Measurements from ENCODE around the gene BCAS1. TPM values are rescaled to one million over a fixed set of nuclear protein-coding genes. Genes with fewer than 3 reads are reported as not detected.

Gene BCAS1
- total RNA-seq, 1 experiment from 2014 or later, result 0.16 TPM

DNA sequence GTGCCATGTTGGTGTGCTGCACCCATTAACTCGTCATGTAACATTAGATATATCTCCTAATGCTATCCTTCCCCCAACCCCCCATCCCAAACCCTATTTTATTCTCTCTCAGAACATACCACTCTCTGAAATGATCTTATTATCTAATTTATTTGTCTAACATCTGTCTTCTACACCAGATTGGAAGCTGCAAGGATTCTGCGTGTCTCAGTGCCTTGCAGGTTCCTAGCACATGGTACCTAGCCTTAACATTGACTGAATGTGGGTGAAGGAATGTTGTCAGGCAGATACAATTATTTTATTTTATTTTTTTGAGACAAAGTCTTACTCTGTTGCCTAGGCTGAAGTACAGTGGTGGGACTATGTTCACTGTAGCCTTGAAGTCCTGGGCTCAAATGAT is 124.9 kb downstream of the BCAS1 start:
- no peaks in the 10 kb centered on the region for H3K36me3 ChIP-seq
- no peaks in the 10 kb centered on the region for H3K27me3 ChIP-seq
- H3K4me1 ChIP-seq, result peaks cover 28% of the 10 kb centered on the region
- no peak for DNase-seq
- H3K4me3 ChIP-seq, result no peak overlapping the region
- no peaks in the 10 kb centered on the region for H3K9me3 ChIP-seq (replicated peaks)
- no peak overlapping the region for H3K27ac ChIP-seq

DNA sequence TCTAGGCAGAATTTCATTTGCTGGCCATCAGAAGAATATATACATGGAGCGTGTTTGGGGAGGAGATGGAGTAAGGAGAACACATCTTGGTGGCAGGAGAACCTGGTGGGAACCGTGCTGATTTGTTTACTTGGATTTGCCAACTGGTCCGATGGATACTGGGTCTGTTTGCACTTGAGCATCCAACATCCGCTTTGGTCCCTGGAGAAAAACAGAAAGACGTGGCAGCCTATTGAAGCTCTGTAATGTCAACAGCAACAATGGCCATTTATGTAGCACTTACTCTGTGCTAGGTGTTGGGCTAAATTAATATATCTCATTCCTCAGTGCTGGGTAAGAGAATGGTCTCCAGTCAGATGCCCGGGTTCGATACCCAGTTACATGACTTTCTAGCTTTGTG is 125.6 kb downstream of the BCAS1 start:
- H3K9me3 ChIP-seq (replicated peaks), result no peaks in the 10 kb centered on the region
- no peaks in the 10 kb centered on the region for H3K36me3 ChIP-seq
- H3K27me3 ChIP-seq, result no peaks in the 10 kb centered on the region
- H3K4me1 ChIP-seq, result peaks cover 32% of the 10 kb centered on the region
- H3K4me3 ChIP-seq, result no peak overlapping the region
- no peak overlapping the region for H3K27ac ChIP-seq
- no peak for DNase-seq

GRCh38 chr20:53943522-53944291 is 126.7 kb downstream of the BCAS1 start:
- H3K27ac ChIP-seq, result no peak overlapping the region
- peaks cover 32% of the 10 kb centered on the region for H3K4me1 ChIP-seq
- peak overlapping the region; percentile 39 for H3K4me3 ChIP-seq
- no peaks in the 10 kb centered on the region for H3K9me3 ChIP-seq (replicated peaks)
- peak; percentile 52 to 79 for DNase-seq
- no peaks in the 10 kb centered on the region for H3K27me3 ChIP-seq
- H3K36me3 ChIP-seq, result no peaks in the 10 kb centered on the region

- no peaks in the 10 kb centered on the region for H3K36me3 ChIP-seq
- H3K27ac ChIP-seq, result no peak overlapping the region
- no peak overlapping the region for H3K4me3 ChIP-seq
- peaks cover 32% of the 10 kb centered on the region for H3K4me1 ChIP-seq
- no peak for DNase-seq
- no peaks in the 10 kb centered on the region for H3K27me3 ChIP-seq
- H3K9me3 ChIP-seq (replicated peaks), result no peaks in the 10 kb centered on the region
Observed at GRCh38 chr20:53942973-53943372, 127.4 kb downstream of the BCAS1 start.

GRCh38 chr20:53942472-53942816 is 128.0 kb downstream of the BCAS1 start:
- no peak overlapping the region for H3K27ac ChIP-seq
- no peaks in the 10 kb centered on the region for H3K27me3 ChIP-seq
- H3K36me3 ChIP-seq, result no peaks in the 10 kb centered on the region
- H3K4me1 ChIP-seq, result peaks cover 32% of the 10 kb centered on the region
- H3K9me3 ChIP-seq (replicated peaks), result no peaks in the 10 kb centered on the region
- no peak overlapping the region for H3K4me3 ChIP-seq
- no peak for DNase-seq

- H3K27ac ChIP-seq, result no peak overlapping the region
- DNase-seq, result peak; percentile 33 to 57
- no peaks in the 10 kb centered on the region for H3K36me3 ChIP-seq
- no peaks in the 10 kb centered on the region for H3K27me3 ChIP-seq
- H3K4me3 ChIP-seq, result no peak overlapping the region
- H3K4me1 ChIP-seq, result peaks cover 32% of the 10 kb centered on the region
- H3K9me3 ChIP-seq (replicated peaks), result no peaks in the 10 kb centered on the region
Observed at GRCh38 chr20:53941680-53942471, 128.5 kb downstream of the BCAS1 start.

GRCh38 chr20:53940907-53941545 is 129.4 kb downstream of the BCAS1 start:
- no peaks in the 10 kb centered on the region for H3K36me3 ChIP-seq
- H3K4me1 ChIP-seq, result peaks cover 32% of the 10 kb centered on the region
- H3K27me3 ChIP-seq, result no peaks in the 10 kb centered on the region
- peak; percentile 67 to 76 for DNase-seq
- H3K9me3 ChIP-seq (replicated peaks), result no peaks in the 10 kb centered on the region
- peak overlapping the region; percentile 47 for H3K4me3 ChIP-seq
- peak overlapping the region; percentile 25 for H3K27ac ChIP-seq

DNA sequence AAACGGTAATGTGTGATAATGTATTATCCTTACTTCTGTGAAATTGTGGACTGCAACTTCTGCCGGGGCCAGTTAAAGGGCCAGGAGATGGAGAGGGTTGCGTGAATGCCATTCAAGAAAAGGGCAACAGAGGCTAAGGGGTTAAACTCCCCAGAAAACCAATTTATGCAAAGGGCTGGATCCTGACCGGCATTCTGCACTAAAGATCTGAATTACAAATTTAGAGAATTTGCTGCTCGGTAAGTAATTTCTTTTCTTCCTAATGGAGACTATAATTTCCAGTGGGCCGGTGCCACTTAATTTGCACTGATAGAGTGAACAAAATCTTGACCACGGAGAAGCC is 130.1 kb downstream of the BCAS1 start:
- H3K27ac ChIP-seq, result peak overlapping the region; percentile 25
- no peaks in the 10 kb centered on the region for H3K36me3 ChIP-seq
- H3K27me3 ChIP-seq, result no peaks in the 10 kb centered on the region
- no peaks in the 10 kb centered on the region for H3K9me3 ChIP-seq (replicated peaks)
- H3K4me1 ChIP-seq, result peaks cover 33% of the 10 kb centered on the region
- H3K4me3 ChIP-seq, result peak overlapping the region; percentile 47
- DNase-seq, result peak in 1 of 2 experiments; percentile 55

GRCh38 chr20:53939572-53940359 is 130.6 kb downstream of the BCAS1 start:
- Histone ChIP-seq H3K9me3 (replicated peaks) (no peaks in the 10 kb centered on the region), H3K4me1 (peaks cover 39% of the 10 kb centered on the region), H3K4me3 (peak overlapping the region; percentile 47), H3K36me3 (no peaks in the 10 kb centered on the region), H3K27me3 (no peaks in the 10 kb centered on the region), H3K27ac (peak overlapping the region; percentile 25)
- DNase-seq, result peak; percentile 96 to 99

DNA sequence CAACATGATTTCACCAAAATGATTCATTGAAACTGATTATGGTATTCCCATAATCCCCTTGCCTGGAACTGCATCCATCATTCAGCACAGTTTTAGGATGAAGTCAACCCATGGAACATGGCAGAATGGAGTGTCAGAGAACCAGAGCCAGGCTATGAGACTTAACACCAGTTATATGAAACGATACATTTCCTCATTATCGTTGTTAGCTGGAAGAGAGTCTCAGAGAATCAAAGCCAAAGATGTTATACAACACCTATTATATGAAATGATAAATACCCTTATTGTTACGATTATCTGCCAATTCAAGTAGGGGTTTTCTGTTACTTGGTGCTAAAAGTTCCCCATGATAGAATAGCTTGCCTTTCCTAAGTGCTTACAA is 131.2 kb downstream of the BCAS1 start:
- H3K27ac ChIP-seq, result no peak overlapping the region
- H3K27me3 ChIP-seq, result no peaks in the 10 kb centered on the region
- no peak for DNase-seq
- H3K36me3 ChIP-seq, result no peaks in the 10 kb centered on the region
- H3K4me3 ChIP-seq, result no peak overlapping the region
- H3K4me1 ChIP-seq, result peaks cover 45% of the 10 kb centered on the region
- no peaks in the 10 kb centered on the region for H3K9me3 ChIP-seq (replicated peaks)

DNA sequence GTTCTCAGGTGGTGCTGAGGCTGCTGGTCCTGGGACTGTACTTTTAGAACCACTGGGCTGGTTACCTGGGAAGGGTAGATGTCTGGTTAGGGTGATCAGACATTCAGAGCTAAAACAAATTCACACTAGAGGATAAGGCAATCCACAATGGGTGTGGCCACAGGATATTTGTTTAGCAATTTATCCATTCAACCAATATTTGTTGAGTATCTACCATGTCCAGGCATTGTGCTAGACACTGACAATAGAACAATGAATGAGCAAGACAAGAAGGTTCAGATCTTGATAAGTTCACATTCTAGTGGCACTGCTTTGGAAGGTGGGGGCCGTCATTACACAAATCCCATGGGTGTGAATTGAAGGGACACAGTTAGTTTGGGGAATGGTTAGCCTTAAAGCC is 131.7 kb downstream of the BCAS1 start:
- H3K4me3 ChIP-seq, result no peak overlapping the region
- H3K4me1 ChIP-seq, result peaks cover 49% of the 10 kb centered on the region
- H3K36me3 ChIP-seq, result no peaks in the 10 kb centered on the region
- H3K27me3 ChIP-seq, result no peaks in the 10 kb centered on the region
- H3K27ac ChIP-seq, result no peak overlapping the region
- DNase-seq, result no peak
- H3K9me3 ChIP-seq (replicated peaks), result no peaks in the 10 kb centered on the region

GRCh38 chr20:53937929-53938367 is 132.4 kb downstream of the BCAS1 start:
- H3K4me1 ChIP-seq, result peaks cover 49% of the 10 kb centered on the region

DNA sequence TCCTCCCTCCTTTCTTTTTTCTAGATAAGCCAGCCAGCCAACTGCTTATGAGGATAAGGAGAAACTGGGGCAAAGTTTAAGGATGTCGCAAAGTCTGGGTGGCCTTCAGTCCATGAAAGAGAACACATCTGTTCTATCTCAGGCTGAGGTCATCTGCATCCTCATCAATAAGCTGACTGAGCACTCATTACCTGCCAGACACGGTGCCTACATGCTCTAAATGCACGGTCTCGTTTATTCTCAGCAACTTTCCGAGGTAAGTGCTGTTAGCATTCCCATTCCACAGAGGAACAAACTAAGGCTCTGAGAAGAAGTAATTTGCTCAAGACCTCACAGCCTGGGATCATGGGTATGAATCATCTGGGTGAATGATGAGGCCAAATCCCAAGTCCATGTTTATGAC is 133.1 kb downstream of the BCAS1 start:
- Histone ChIP-seq H3K36me3 (no peaks in the 10 kb centered on the region), H3K4me3 (no peak overlapping the region), H3K4me1 (peaks cover 48% of the 10 kb centered on the region), H3K27me3 (no peaks in the 10 kb centered on the region), H3K27ac (no peak overlapping the region), H3K9me3 (replicated peaks) (no peaks in the 10 kb centered on the region)
- no peak for DNase-seq

More at GRCh38 chr20:53937929-53938367, 132.4 kb downstream of the BCAS1 start:
- Histone ChIP-seq H3K27me3 (no peaks in the 10 kb centered on the region), H3K4me3 (no peak overlapping the region), H3K27ac (no peak overlapping the region), H3K36me3 (no peaks in the 10 kb centered on the region), H3K9me3 (replicated peaks) (no peaks in the 10 kb centered on the region)
- DNase-seq, result no peak

DNA sequence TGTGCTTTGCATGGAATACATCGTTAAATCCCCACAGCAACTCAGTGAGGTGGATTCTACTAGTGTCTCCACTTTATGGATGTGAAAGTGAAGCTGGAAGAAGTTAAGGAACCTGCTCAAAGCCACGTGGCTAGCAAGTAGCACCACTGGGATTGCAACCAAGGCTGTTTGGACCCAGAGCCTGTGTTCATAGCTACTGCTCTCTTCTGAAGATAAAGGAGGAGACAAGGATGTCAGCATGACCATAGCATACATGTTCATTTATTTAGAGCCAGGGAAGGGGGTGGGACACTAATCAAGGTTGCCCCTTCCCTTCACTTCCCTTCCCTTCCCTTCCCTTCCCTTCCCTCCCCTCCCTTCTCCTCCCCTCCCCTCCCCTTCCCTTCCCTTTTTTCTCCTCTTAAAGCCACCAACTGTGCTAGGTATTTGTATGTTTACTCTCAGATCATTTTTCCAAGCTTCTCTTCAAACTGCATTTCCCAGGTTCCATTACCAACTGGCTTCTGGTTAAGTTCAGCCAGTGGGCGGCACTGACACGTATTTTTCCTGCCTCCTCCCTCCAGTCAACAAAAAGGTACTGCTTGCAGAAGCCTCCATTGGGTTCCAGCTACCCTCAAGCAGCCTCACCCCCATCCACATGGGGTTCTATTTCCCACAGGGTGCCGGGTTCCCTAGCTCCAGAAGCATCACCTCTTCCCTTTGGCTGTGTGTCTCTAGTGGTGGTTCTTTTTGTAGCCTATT is 134.9 kb downstream of the BCAS1 start:
- peak overlapping the region; percentile 45 for H3K4me3 ChIP-seq

More for the DNA sequence above, 134.9 kb downstream of the BCAS1 start:
- H3K27ac ChIP-seq, result peak overlapping the region; percentile 74
- peaks cover 34% of the 10 kb centered on the region for H3K4me1 ChIP-seq
- H3K9me3 ChIP-seq (replicated peaks), result no peaks in the 10 kb centered on the region
- no peaks in the 10 kb centered on the region for H3K27me3 ChIP-seq
- DNase-seq, result no peak
- H3K36me3 ChIP-seq, result no peaks in the 10 kb centered on the region
